Gastrocnemius medialis (tissue), 4 donors: ENCODE results near the gene IFIT1. TPM values are rescaled to one million over a fixed set of nuclear protein-coding genes. Genes with fewer than 3 reads are reported as not detected.

ENCODE experiments used
- ATAC-seq, 2 donors: fragments of 150-250 bp; one replicate each; pipeline ENCODE4 v1.9.1; 2016
- DNase-seq, 2 donors: peaks; one replicate each; pipeline ENCODE4 v3.0.0-alpha.2; 2019
- H3K27ac ChIP-seq, 4 donors: fragments of 200-600 bp; sonication (generic); 1 replicate in 1 of 4; 2 replicates in 3 of 4; pipeline ENCODE4 v1.5.1; 2016 to 2018; ENCODE audit warnings: mild to moderate bottlenecking in 2 of 4, moderate library complexity in 1 of 4
- H3K27me3 ChIP-seq, 3 donors: fragments of 200-600 bp; sonication (generic) in 2 of 3; 1 replicate in 1 of 3; 2 replicates in 2 of 3; pipeline versions ENCODE4 v1.5.1 to v1.6.0; 2016 to 2019; ENCODE audit warnings: mild to moderate bottlenecking in 1 of 3, moderate library complexity in 1 of 3
- H3K36me3 ChIP-seq, 2 donors: fragments of 200-600 bp; sonication (generic) in 1 of 2; one replicate each; pipeline ENCODE4 v1.5.1; 2017 to 2018
- H3K4me1 ChIP-seq, 2 donors: fragments of 200-600 bp; sonication (generic) in 1 of 2; one replicate each; pipeline ENCODE4 v1.5.1; 2016 to 2017; ENCODE audit warnings: mild to moderate bottlenecking in 2 of 2
- H3K4me3 ChIP-seq, 4 donors: fragments of 200-600 bp; sonication (generic) in 3 of 4; 1 replicate in 1 of 4; 2 replicates in 3 of 4; pipeline ENCODE4 v1.5.1; 2016 to 2019; ENCODE audit warnings: mild to moderate bottlenecking in 2 of 4
- H3K9me3 ChIP-seq, 3 donors: fragments of 200-600 bp; sonication (generic) in 2 of 3; 1 replicate in 1 of 3; 2 replicates in 2 of 3; pipeline ENCODE4 v1.5.1; 2016 to 2019
- CTCF ChIP-seq, 5 experiments: fragments of 450-650 bp in 3 of 5; fragments of 200-600 bp in 2 of 5; sonication (generic) in 2 of 5; IDR thresholded peaks in 4 of 5; conservative IDR thresholded peaks in 1 of 5; 1 replicate in 4 of 5; 2 replicates in 1 of 5; pipeline ENCODE4 v1.5.1; 2016 to 2019; ENCODE audit warnings: antibody characterized with exemption in 5 of 5, mild to moderate bottlenecking in 3 of 5, moderate library complexity in 3 of 5
- POLR2A ChIP-seq, 2 donors: fragments of 450-650 bp; IDR thresholded peaks; one replicate each; pipeline ENCODE4 v1.6.1; 2017; ENCODE audit warnings: antibody characterized with exemption in 2 of 2, mild to moderate bottlenecking in 2 of 2, moderate library complexity in 2 of 2
- in situ Hi-C, 4 donors: fragments of 200-750 bp; cut with MboI; loops; one replicate each; pipeline versions ENCODE4 v1.15.0 to v1.8.0; 2017; ENCODE audit warnings: low sequenced_read_pairs in 4 of 4
- intact Hi-C: fragments of 100-400 bp; cut with DNase I; formaldehyde crosslinking; loops from one replicate; pipeline ENCODE4 v1.15.1; 2023; ENCODE audit warnings: low total_unique reads
- total RNA-seq, 4 donors: library from RNA; depleted of rRNA; stranded (reverse); fragments of >200 nt; gene quantifications; one replicate each; pipeline versions ENCODE4 v1.1.0 to v1.2.3, GENCODE V29; 2016

Gene IFIT1
- total RNA-seq, 4 donors from 2014 or later: 1.8 to 8.9 (median 3.0) TPM

- intact Hi-C loops (loop anchor here (10.0 kb wide), 1 partner anchor 1854 kb away; the partner anchor contains the start of gene PCGF5), in situ Hi-C loops (no loop called here)
- H3K4me3 ChIP-seq: no peak overlapping the region
- TF ChIP-seq POLR2A (IDR thresholded peaks at IDR 0.05) (no peak), CTCF (IDR thresholded peaks at IDR 0.05 in 4 of 5, conservative IDR thresholded peaks at IDR 0.05 in 1 of 5) (no peak)
- no peaks in the 10 kb centered on the region for H3K9me3 ChIP-seq
- ATAC-seq (no peak), DNase-seq (no peak)
- H3K27ac ChIP-seq: no peak overlapping the region
- H3K4me1 ChIP-seq: peaks cover 18 to 26% of the 10 kb centered on the region in 2 donors
- H3K36me3 ChIP-seq: no peaks in the 10 kb centered on the region
- H3K27me3 ChIP-seq: no peaks in the 10 kb centered on the region
These were observed 21.3 kb upstream of the IFIT1 start for GRCh38 chr10:89371079-89371478.

GRCh38 chr10:89371987-89372386 is 20.4 kb upstream of the IFIT1 start:
- Histone ChIP-seq H3K9me3 (no peaks in the 10 kb centered on the region), H3K36me3 (no peaks in the 10 kb centered on the region), H3K27ac (no peak overlapping the region), H3K4me3 (no peak overlapping the region), H3K4me1 (peaks cover 18 to 26% of the 10 kb centered on the region in 2 donors), H3K27me3 (no peaks in the 10 kb centered on the region)
- in situ Hi-C loops: no loop called here
- intact Hi-C loops: loop anchor here (10.0 kb wide), 1 partner anchor 1853 kb away; the partner anchor contains the start of gene PCGF5
- TF ChIP-seq CTCF (IDR thresholded peaks at IDR 0.05 in 4 of 5, conservative IDR thresholded peaks at IDR 0.05 in 1 of 5) (no peak), POLR2A (IDR thresholded peaks at IDR 0.05) (no peak)
- no peak for DNase-seq
- no peak for ATAC-seq

GRCh38 chr10:89373916-89374711 is 18.3 kb upstream of the IFIT1 start:
- in situ Hi-C loops (no loop called here), intact Hi-C loops (loop anchor here (1.0 to 10.0 kb wide), 4 partner anchors 19 to 1851 kb away; partner anchors contain the start of genes IFIT1, IFIT5 and PCGF5)
- no peak overlapping the region for H3K4me3 ChIP-seq
- no peaks in the 10 kb centered on the region for H3K36me3 ChIP-seq
- peaks cover 18 to 22% of the 10 kb centered on the region in 2 donors for H3K4me1 ChIP-seq
- no peak for TF ChIP-seq CTCF (IDR thresholded peaks at IDR 0.05 in 4 of 5, conservative IDR thresholded peaks at IDR 0.05 in 1 of 5)
- no peak for TF ChIP-seq POLR2A (IDR thresholded peaks at IDR 0.05)
- H3K9me3 ChIP-seq: no peaks in the 10 kb centered on the region
- H3K27me3 ChIP-seq: no peaks in the 10 kb centered on the region
- DNase-seq: peak; percentile 88 to 91
- H3K27ac ChIP-seq: peak overlapping the region; percentile 76 to 91 (median 85)
- ATAC-seq: peak; percentile 99

DNA sequence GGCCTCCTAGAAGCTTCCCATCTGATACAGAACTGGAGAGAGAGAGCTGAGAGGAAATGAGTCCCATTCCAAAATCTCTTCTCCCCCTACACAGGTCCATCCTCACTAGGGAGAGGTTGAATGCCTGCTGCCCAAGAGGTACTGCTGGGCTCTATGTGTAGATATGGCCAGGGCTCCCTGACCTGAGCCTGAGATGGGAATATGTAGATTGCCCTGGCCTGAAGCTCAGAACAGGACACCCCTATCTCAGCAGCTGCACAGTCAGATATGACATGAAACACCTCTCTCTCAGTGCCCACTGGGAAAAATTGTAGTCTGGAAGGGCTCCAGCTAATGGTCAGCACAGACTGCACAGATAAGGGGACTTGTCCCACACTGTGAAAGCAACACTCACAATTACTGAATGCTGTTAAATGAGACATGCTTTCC is 17.7 kb upstream of the IFIT1 start:
- Histone ChIP-seq H3K27ac (peak overlapping the region; percentile 76 to 91 (median 85)), H3K4me3 (no peak overlapping the region), H3K9me3 (no peaks in the 10 kb centered on the region), H3K4me1 (peaks cover 18 to 19% of the 10 kb centered on the region in 2 donors), H3K36me3 (no peaks in the 10 kb centered on the region), H3K27me3 (no peaks in the 10 kb centered on the region)
- in situ Hi-C loops: loop anchor here in 1 of 4 donors (25.0 kb wide), 1 partner anchor 87 kb away; no protein-coding TSS in a partner anchor
- DNase-seq (no peak), ATAC-seq (peak in 1 of 2 donors; percentile 20)
- intact Hi-C loops: loop anchor here (1.0 to 10.0 kb wide), 5 partner anchors 18 to 1850 kb away; partner anchors contain the start of genes IFIT1, IFIT3, IFIT5 and PCGF5
- TF ChIP-seq POLR2A (IDR thresholded peaks at IDR 0.05) (no peak), CTCF (IDR thresholded peaks at IDR 0.05 in 4 of 5, conservative IDR thresholded peaks at IDR 0.05 in 1 of 5) (no peak)
